HG02588 (cell line): ENCODE data around the gene YPEL1.
"Not testable (repeated sequence)": the region's sequence is repeated elsewhere in the genome, so short reads cannot be mapped to it uniquely, and the experiment has no call there.

Source experiments
- ATAC-seq: cut with Tn5 transposase; IDR thresholded peaks from one replicate; pipeline ENCODE4 v1.9.1; 2021; ENCODE audit warnings: mild to moderate bottlenecking, moderate library complexity; ENCODE audit not compliant: unreplicated experiment

Gene YPEL1

DNA sequence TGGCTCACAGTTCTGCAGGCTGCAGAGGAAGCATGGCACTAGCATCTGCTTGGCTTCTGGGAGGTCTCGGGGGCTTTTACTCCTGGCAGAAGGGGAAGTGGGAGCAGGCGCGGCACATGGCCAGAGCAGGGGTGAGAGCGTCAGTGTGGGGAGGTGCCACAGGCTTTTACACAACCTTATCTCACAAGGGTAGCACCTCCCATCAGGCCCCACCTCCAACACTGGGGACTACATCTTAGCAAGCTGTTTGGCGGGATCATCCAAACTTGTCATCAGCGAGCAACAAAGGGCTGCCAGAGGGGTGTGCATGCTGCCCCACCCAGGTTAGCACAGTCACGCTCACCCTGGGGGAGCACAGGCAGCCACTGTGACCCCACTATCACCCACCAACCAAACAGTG is 18.9 kb upstream of the YPEL1 start:
- ATAC-seq: no peak

DNA sequence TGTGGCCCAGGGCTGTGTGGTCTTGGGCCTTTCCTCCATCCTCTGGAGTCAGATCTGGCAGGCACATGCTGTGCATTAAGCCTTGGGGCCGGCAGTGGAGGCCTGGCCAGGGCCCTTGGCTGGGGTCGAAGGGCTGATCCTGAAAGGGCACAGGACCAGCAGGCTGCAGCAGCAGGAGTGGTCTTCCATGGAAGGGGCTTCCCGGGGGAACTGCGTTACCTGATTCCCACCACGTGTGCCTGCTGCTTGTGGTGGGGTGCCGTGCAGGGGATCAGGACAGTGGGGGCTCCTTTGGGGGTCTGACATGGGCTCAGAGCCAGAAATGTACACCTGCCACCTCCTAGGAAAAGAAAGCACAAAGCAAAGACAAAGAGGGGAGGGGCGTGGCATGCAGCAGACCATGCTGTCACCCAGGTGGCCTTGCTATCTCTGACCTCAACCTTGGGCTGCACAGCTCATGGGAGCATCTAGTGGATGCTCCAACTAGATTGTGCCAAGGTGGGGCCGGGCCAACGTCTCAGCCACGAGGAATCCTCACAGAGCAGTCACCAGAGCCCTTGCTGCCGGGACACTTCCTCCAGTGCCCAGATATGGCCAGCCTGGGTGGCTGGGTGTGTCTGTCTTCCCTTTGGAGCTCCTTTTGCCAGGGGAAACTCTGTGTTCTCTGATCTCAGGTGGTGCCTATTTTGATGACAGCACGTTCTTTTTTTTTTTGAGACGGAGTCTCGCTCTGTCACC is 17.9 kb upstream of the YPEL1 start:
- no peak for ATAC-seq

DNA sequence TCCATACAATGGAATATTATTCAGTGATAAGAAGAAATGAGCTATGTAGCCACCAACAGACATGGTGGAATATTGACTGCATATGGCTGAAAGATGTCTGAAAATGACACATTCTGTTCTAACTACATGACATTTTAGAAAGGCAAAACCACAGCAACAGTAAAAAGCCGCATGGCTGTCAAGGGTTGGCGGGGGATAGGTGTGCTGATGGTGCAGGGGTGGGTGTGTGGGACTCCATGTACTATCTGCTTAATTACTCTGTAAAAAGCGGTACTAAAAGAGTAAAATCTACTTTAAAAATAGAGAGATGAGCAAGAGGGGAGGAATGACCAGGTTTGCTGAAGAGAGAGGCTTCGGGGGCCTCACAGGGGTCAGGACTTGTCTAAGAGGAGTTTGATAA is 16.7 kb upstream of the YPEL1 start:
- no peak for ATAC-seq

DNA sequence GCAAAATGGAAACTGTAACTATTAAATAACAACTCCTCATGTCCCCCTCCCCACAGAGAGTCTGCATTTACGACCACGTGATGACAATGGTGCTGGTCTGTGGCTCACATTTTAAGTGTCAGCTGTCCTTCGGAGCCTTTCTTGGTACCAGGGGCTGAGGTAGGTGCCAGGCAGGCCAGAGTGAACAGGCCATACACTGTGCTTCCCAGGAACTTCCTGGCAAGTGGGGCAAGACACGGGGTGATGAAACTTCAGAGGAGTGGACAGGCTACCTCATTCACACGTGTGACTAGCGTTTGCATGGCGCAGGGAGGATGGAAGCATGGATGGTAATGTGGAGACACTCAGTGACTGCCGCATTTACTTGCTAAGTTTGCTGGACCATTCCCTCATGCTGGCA is 10.4 kb upstream of the YPEL1 start:
- ATAC-seq: no peak

DNA sequence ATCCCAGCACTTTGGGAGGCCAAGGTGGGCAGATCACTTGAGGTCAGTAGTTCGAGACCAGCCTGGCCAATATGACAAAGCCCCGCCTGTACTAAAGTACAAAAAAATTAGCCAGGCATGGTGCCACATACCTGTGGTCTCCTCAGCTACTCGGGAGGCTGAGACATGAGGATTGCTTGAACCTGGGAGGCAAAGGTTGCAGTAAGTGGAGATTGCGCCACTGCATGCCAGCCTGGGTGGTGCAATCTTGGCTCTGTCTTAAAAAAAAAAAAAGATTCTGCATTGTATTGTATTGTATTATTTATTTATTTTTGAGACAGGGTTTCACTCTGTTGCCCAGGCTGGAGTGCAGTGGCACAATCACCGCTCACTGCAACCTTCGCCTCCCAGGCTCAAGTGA is 9.3 kb upstream of the YPEL1 start:
- ATAC-seq: not testable (repeated sequence)

DNA sequence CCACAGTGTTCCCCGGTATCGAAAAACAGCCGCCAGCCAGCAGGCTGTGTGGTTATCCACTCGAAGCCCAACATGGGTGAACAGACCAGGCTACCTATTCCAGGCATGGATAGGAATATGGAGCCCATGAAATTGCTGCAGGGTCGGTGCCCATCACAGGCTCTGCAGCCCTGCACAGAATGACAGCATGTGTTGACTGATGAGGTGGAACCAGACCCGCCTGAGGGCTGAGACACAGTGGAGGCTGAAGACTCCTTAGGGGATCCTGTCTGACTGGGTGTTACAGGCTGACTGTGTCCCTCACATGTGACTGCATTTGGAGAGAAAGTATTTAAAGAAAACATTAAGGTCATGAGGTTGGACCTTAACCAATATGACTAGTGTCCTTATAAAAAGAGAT is 6.2 kb upstream of the YPEL1 start:
- no peak for ATAC-seq

DNA sequence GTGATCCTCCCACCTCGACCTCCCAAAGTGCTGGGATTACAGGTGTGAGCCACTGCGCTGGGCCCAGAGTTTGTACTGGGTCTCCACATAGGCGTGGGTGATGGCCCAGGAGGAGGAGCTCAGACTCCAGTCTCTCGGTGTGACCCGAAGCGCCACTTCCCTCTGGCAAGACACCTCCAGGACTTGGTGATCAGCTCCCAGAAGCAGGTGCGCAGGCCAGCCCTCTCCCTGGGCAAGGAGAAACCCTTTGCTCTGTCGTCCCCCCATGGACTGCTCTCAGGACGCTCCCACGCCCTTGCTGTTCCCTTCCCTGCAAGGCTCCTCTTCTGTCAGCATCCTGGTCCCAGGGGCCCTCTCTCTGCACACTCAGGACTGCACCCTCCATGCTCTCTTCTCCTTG is 5.5 kb upstream of the YPEL1 start:
- ATAC-seq: no peak

DNA sequence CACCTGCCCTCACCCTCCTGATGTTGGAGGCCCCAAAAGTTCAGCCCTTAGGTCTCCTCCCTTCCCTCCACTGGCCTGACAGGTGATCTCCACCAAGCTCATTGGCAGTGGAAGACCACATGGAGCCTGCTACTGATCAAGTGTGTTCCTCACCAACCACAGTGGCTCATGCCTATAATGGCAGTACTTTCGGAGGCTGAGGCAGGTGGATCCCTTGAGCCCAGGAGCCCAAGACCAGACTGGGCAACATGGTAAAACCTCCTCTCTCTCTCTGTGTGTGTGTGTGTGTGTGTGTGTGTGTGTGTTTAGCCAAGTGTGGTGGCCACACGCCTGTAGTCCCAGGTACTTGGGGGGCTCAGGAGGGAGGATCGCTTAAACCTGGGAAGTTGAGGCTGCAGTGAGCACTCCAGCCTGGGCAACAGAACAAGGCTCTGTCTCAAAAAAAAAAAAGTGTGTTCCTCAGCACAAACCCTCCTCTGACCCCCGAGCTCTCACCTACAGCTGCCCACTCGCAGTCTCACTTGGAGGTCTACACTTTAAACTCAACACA is 4.3 kb upstream of the YPEL1 start:
- ATAC-seq: no peak

DNA sequence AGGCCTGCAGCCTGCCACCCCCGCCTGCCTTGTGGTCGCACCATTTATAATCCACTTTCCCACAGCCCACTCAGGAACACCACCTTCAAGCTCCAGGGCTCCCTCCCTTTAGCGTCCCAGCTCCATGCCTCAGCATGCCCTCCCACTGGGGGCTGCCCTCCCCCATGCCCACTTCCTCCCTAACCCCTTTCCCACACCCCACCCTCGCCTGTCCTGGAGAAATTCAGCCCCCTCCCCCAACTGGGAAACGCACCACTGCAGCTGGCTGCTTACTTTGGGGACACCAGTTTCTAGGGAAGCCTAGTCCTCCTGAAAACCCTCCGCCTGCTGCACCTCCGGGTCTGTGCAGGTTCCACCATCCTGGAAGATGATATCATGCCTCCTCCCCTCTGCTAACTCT is 3.4 kb upstream of the YPEL1 start:
- ATAC-seq: no peak

DNA sequence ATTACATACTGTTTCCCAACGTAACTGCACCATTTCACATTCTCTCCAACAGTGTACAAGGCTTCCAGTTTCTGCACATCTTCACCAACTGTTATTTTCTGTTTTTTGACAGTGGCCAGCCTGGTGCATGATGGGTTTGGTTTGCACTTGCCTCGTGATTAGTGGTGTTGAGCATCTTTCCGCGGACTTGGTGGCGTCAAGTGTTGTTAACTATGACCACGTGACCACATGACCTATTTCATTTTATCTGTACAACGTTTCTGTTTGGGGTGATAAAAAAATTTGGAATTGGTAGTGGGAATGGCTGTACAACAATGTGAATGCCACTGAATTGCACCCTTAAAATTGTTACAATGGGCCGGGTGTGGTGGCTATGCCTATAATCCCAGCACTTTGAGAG is 2.5 kb upstream of the YPEL1 start:
- no peak for ATAC-seq

DNA sequence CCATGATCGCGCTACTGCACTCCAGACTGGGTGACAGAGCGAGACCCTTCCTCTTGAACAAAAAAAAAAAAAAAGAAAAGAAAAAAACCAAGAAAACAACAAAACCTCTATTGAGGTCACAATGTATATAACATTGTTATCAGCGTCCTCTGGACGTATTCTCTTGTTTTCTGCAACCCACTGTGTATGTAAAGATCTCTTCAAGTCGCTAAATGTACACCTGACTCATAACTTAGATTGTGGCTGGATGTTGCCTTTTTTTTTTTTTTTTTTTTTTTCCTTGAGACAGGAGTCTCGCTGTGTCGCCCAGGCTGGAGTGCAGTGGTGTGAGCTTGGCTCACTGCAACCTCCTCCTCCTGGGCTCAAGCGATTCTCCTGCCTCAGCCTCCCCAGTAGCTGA is 1.4 kb upstream of the YPEL1 start:
- ATAC-seq: no peak

DNA sequence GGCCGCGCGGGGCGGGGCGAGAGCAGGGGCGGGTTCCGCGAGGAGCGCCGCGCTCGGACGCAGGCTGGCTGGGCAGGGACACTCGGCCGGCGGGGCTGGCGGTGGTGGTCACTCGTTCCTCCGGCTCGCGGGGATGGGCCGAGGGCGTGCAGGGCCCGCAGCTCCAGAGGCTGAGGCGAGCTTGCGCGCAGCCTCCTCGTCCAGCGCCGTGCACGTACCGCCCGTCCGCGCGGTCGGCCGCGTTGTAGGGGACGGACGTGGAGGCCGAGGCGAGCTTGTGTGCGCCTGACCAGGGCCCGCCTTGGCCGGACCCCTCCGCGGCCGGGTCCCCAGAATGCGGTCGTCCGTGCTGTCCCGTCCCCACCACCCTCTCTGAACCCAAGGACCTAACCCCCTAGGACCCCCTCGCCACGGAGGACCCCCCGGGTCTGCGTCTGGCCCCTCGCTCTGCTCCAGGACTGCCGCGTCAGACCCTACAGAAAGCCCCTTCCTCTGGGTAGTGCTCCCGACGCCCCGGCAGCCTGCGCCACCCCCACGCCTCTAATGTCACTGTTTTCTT is 569 bp upstream of the YPEL1 start:
- no peak for ATAC-seq

DNA sequence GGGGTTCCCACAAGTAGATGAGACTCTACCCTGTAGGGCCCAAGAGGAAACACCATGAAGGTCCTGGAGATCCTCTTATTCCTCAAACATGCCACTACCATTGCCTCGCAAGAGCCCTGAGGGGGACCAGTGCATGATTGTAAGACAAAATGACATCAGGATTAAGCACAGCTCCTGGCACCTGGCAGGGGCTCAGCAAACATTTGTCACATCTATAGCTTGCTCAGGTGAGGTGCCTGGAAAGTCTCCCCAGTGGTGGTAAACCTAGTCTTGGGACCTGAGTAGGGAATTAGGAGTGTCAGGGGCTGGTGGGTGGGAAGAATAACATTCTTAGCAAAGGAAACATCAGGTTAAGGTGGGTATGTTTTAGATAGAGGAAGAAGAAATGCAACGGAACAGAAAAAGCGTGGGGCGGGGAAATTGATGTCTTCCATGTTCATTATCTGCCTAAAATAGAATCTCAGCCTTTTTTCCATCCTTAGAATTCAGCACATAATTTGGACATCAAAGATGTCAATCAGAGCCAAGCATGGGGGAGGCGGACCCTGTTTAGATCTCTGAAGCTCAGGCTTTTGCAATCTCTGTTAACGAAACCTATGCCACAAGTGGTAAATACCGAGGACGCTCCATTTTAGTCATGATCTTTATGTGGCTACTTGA is 924 bp downstream of the YPEL1 start:
- no peak for ATAC-seq

DNA sequence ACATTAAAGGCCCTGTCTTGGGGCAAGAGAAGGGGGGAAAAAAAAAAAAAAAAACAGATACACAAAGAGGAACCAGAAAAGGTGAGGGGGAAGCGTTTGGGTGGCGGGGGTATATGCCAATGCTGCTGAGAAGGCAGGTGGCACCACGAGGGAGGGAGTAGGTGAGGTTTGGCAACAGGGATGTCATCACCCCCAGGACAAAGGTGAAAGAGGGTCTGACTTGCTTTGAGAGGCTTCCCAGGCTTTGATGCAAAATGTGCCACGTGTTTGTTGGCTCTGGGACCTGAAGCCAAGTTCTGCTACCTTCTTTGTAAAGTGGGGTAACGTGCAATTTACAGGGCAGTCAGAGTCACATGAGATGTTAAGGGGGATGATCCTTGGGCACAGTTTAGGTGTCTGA is 4.1 kb downstream of the YPEL1 start:
- no peak for ATAC-seq

DNA sequence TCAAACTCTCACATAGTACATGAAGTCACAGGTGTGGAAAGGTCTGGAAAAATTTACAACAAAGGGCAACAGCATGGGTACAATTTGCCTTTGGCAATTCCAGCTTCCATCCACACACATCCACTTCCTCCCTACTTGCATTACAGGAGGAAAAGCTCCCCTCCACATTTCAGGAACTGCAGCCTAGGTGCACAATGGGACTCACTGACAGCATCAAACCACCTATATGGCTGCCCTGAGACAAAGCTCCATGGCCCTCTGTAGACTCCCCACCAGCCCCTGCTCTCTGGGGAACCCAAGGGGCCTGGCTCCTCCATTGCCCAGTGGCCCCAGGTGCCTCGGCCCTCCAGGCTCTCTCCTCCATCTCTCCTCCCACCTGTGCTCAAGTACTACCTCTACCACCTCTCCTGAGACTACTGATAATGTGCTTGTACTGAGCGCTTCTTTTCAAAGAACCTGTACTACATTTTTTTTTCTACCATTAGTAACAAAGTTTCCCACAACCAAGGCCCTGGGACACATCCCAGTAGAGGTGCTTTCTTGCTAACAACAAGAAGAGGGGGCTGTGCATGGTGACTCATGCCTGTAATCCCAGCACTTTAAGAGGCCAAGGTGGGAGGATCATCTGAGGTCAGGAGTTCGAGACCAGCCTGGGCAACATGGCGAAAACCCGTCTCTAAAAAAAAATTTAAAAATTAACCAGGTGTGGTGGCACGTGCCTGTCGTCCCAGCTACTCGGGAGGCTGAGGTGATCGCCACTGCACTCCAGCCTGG is 4.9 kb downstream of the YPEL1 start:
- no peak for ATAC-seq

DNA sequence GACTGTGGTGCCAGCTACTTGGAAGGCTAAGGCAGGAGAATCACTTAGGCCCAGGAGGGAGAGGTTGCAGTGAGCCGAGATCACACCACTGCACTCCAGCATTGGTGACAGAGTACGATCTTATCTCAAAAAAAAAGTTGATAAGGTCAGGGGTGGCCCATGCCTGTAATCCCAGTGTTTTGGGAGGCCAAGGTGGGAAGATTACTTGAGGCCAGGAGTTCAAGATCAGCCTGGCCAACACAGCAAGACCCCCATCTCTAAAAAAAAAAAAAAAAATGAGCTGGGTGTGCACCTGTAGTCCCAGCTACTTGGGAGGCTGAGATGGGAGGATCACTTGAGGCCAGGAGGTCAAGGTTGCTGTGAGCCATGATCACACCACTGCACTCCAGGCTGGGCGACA is 6.4 kb downstream of the YPEL1 start:
- ATAC-seq: not testable (repeated sequence)

DNA sequence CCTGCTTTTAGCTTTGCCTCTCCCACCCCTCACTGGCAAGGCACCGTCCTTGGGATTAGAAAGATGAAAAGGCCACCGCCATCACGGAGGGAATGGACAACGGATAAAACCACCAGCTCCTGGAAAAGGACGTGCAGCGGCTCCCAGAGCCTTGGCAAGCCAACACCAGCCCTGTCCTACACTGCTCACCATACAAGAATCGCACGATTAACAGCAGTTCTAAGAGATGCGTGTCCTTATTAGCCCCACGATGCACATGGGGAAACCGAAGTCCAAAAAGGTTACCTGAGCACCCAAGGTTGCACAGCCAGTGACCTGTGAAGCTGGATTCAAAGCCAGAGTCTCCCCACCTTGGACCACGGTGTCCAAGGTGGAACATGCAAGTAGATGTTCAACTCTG is 7.3 kb downstream of the YPEL1 start:
- ATAC-seq: no peak

DNA sequence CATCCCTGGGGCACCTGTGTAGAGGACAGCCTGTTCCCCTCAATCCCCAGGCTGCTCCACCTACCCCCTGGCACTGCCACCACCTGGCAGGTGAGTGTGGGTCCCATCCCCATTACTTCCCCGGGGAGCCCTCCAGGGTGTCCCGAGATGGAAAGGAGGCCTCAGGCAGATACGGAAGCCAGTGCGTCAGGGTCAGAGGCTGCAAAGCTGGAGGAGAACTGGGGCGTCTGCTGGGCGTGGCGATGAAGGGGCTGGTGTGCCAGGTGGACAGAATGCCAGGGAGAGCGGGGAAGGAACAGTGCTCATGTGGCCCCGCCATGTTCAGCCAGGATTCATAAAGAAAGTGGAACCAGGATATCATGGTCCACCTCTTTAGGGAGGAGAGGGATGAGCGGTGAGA is 7.8 kb downstream of the YPEL1 start:
- ATAC-seq: no peak

DNA sequence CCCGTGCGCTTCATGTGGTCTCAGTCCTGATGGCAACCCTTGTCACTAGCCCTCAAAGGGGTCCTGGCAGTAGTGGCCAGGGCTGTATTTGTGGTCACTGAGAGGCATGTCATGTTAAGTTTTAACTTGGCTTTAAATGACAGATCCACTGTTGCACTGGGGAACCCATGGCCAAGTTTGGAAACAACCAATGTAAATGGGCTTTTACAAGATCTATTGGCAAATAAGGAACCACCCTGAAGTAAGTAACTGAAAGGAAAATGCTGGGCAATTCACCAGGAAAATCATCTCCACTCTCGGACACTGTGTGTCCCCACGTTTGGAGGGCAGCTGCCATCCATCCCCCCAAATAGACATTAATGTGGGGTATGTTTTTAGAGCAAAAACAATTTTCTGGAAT is 8.4 kb downstream of the YPEL1 start:
- ATAC-seq: no peak

DNA sequence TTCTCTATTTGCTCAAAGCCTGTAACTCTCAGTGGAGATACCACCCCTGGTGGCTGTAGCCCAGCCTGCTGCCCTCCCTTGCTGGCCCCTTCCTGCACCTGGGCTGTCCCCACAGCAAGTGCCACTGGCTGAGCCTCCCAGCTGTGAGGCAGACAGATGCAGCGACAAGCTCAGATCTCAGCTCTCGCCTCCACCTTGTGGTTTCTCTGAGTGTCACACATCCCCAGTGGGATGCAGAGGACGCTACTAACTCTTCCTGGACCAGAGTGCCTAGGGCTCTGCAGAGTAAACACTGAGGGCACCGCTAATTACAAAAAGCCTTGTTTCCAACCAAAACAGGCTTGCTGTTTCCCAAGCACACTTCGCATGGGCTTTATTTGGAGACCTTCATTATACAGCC is 8.9 kb downstream of the YPEL1 start:
- no peak for ATAC-seq

DNA sequence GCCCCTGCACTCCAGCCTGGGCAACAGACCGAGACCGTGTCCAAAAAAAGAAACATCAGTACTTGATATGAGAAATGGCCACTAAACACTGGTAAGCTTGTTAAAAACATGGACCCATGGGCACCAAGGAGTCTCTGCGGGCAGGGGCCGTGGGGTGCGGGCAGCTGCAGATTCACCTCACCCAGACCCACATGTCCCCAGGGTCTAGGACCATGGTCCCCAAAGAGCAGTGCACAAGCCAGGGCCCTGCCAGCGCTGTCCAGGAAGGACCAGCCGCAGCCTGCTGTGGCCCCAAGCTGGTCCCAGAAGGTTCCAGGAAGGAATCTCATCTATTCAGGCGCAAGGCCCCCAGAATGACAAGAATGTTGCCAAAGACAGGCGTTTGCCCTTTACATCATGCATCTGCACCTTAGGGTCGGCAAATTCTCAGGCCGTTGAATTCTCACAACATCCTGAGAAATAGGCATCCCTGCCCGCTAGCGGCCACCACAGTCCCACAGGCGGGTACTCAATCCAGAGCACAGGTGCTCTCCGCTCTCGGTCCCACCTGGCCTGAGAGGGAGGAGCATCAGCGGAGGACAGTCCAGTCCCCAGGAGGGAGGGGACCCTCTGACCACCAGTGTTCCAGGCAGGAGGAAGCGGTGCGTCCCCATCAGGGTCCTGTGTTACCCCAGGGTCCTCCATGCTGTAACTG is 9.5 kb downstream of the YPEL1 start:
- no peak for ATAC-seq
